GM19193 (cell line): ENCODE measurements around the gene DUSP14.

Source experiments
- POLR2A ChIP-seq: IDR thresholded peaks from 4 replicates; pipeline ENCODE4 v1.6.1; 2011; ENCODE audit not compliant: insufficient read depth, insufficient read length; ENCODE audit errors: extremely low read depth

Gene DUSP14

GRCh38 chr17:37523715-37524219, 34.1 kb downstream of the DUSP14 start:
- TF ChIP-seq POLR2A: no peak

GRCh38 chr17:37527249-37527851, 37.7 kb downstream of the DUSP14 start:
- TF ChIP-seq POLR2A: no peak

GRCh38 chr17:37530420-37530819, 40.7 kb downstream of the DUSP14 start:
- TF ChIP-seq POLR2A: no peak

- TF ChIP-seq POLR2A: no peak
Observed at GRCh38 chr17:37532756-37533155, 43.1 kb downstream of the DUSP14 start.

- TF ChIP-seq POLR2A: no peak
Observed at GRCh38 chr17:37535906-37536305, 46.2 kb downstream of the DUSP14 start.

GRCh38 chr17:37538981-37539659, 49.4 kb downstream of the DUSP14 start:
- TF ChIP-seq POLR2A: no peak

GRCh38 chr17:37541880-37542660, 52.4 kb downstream of the DUSP14 start:
- TF ChIP-seq POLR2A: no peak

- TF ChIP-seq POLR2A: no peak
Observed at GRCh38 chr17:37543637-37544052, 54.0 kb downstream of the DUSP14 start.

- TF ChIP-seq POLR2A: no peak
Observed at GRCh38 chr17:37545486-37545885, 55.8 kb downstream of the DUSP14 start.

- no peak for TF ChIP-seq POLR2A
Observed at GRCh38 chr17:37546302-37546701, 56.6 kb downstream of the DUSP14 start.

GRCh38 chr17:37547986-37548385, 58.3 kb downstream of the DUSP14 start:
- no peak for TF ChIP-seq POLR2A

GRCh38 chr17:37551788-37552187, 62.1 kb downstream of the DUSP14 start:
- no peak for TF ChIP-seq POLR2A

GRCh38 chr17:37553401-37553966, 63.8 kb downstream of the DUSP14 start:
- no peak for TF ChIP-seq POLR2A

GRCh38 chr17:37555386-37555785, 65.7 kb downstream of the DUSP14 start:
- TF ChIP-seq POLR2A: no peak

- TF ChIP-seq POLR2A: no peak
Observed at GRCh38 chr17:37557482-37557881, 67.8 kb downstream of the DUSP14 start.
